ENCODE data around the gene CAPZA2.
"Not testable (repeated sequence)": the region's sequence is repeated elsewhere in the genome, so short reads cannot be mapped to it uniquely, and the experiment has no call there.

CAPZA2 gene

DNA sequence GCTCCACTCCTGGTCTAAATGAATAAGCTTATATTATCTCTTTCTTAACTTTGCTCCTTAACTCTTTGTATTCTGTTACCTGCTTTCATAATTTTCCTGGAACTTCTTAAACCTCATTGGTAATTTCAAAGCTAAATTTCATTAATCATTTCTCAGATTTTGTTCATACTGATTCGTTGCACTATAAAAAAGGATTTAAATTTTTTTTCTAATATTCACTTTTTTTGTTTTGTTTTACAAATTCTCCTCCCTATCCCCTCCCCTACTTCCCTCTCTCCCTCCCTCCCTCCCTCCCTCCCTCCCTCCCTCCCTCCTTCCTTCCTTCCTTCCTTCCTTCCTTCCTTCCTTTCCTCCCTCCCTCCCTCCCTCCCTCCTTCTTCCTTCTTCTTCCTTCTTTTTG lies 105.6 kb downstream of the CAPZA2 start:
- TF ChIP-seq, protein P1, sequence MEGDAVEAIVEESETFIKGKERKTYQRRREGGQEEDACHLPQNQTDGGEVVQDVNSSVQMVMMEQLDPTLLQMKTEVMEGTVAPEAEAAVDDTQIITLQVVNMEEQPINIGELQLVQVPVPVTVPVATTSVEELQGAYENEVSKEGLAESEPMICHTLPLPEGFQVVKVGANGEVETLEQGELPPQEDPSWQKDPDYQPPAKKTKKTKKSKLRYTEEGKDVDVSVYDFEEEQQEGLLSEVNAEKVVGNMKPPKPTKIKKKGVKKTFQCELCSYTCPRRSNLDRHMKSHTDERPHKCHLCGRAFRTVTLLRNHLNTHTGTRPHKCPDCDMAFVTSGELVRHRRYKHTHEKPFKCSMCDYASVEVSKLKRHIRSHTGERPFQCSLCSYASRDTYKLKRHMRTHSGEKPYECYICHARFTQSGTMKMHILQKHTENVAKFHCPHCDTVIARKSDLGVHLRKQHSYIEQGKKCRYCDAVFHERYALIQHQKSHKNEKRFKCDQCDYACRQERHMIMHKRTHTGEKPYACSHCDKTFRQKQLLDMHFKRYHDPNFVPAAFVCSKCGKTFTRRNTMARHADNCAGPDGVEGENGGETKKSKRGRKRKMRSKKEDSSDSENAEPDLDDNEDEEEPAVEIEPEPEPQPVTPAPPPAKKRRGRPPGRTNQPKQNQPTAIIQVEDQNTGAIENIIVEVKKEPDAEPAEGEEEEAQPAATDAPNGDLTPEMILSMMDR (IDR thresholded peaks at IDR 0.05; ENCODE audit: borderline replicate concordance, insufficient read depth, low read depth, low read length), result no peak

DNA sequence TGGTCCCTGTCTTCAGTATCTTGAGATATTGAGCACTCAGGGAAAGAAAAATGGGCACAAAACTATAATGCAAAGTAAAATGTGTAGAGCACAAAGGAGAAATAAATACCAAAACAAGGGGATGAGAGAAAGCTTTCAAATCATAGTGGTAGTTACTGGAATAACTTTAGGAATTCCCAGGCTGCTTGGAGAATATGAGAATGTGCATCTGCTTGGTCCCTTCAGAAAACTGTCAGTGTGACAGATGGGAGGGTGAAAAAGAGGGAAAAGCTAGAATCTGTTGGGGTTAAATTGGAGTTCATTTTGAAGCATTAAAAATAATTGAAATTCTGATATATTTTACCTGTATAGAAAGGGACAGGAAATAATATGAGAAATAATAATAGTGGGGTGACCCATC lies 106.2 kb downstream of the CAPZA2 start:
- TF ChIP-seq, protein P1 (IDR thresholded peaks at IDR 0.05; ENCODE audit: borderline replicate concordance, insufficient read depth, low read depth, low read length), result no peak
- no peak overlapping the region for H3K4me3 ChIP-seq (ENCODE audit: low read depth, low read length)

More for the DNA sequence above, 105.6 kb downstream of the CAPZA2 start:
- no peak overlapping the region for H3K4me3 ChIP-seq (ENCODE audit: low read depth, low read length)

DNA sequence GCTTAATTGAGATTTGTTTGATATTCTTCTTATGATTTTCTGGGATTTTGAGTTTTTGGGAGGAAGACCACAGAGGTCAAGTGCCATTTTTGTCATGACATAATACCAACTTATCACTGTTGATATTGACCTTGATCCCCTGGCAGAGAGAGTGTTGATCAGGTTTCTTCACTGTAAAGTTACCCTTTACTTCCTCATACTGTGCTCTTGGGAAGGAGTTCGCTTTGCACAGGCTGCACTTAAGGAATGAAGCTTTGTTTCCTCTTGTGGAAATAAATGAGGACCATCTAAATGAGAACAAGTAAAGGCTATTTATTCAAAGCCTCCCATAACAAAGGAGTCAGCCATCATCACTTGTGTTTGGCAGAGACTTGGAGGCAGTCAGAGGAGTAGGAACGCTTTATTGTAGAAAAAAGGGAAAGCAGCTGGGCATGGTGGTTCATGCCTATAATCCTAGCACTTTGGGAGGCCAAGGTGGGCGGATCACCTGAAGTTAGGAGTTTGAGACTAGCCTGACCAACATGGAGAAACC lies 107.0 kb downstream of the CAPZA2 start:
- TF ChIP-seq, protein P1 (IDR thresholded peaks at IDR 0.05; ENCODE audit: borderline replicate concordance, insufficient read depth, low read depth, low read length), result no peak
- H3K4me3 ChIP-seq (ENCODE audit: low read depth, low read length), result no peak overlapping the region

DNA sequence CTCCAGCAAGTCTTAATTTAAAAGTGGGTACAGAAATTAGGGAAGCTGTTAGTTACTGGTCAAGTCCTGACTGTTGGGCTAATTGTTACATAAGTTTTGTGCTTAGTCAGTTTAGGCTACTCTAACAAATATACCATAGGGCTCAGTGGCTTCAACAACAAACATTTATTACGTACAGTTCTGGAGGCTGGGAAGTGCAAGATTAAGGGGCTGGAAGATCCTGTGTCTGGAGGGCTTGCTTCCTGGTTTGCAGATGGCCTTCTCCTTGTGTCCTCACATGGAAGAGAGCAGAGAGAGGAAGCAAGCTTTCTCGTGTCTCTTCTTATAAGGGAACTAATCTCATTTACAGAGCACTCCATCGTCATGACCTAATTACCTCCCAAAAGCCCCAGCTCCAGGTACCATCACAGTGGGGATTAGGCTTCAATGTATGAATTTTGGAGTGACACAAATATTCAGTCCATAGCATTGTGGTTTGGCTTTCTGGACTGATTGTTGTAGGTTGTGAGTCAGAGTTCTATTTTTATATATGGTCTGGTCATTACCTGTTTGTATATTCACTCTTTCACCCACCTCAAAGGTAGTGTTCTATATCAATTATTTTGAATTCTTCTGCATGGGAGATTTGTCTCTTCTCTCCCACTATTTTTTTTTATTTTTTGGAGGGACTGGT lies 108.0 kb downstream of the CAPZA2 start:
- TF ChIP-seq, protein P1 (IDR thresholded peaks at IDR 0.05; ENCODE audit: borderline replicate concordance, insufficient read depth, low read depth, low read length), result no peak
- no peak overlapping the region for H3K4me3 ChIP-seq (ENCODE audit: low read depth, low read length)

DNA sequence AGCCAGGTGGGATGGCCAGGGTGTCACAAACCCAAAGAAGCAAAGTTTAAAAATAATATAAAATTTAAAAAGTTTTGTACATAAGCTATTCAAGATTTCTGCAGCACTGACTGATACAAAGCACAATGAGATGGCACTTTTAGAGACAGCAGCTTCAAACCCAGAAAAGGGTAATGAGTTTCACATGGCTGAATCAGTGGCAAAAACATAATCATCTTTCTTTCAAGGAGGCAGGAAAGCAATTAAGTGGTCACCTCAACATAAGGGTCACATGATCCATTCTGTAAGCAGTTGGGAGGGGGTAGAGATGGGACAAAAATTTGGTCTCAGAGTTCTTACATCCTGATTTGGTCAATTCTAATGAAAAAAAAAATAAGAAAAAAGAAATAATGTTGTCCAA lies 108.8 kb downstream of the CAPZA2 start:
- H3K4me3 ChIP-seq (ENCODE audit: low read depth, low read length), result not testable (repeated sequence)

Data from GM12875 (cell line).